ENCODE measurements around the gene NUP93. TPM values are rescaled to one million over a fixed set of nuclear protein-coding genes. Genes with fewer than 3 reads are reported as not detected.

Gene NUP93
- total and polyA plus RNA-seq, 2 experiments from 2014 or later: 139 to 187 TPM

DNA sequence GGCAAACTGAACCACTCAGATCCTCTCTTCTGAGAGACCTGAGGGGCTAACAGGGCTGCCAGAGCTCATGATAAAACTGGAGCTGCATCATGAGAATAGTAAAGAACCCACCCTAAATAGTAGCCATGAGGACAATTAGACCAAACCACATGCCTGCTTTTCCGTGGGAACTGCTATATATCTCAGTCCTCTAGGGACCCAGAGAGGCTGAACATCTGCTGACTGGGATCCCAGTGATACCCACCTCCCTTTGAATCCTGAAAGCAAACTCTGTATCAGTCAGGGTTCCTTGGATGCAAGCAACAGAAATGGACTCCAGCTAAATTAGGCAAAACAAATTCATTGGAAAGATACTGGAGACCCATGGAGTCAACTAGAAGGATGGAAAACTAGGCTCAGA, 41.2 kb upstream of the NUP93 start:
- H3K9me2 ChIP-seq (ENCODE audit: insufficient read depth): no peaks in the 10 kb centered on the region
- H3K27me3 ChIP-seq (ENCODE audit: insufficient read depth): no peaks in the 10 kb centered on the region
- H3K4me1 ChIP-seq (ENCODE audit: insufficient read depth): peaks cover 7% of the 10 kb centered on the region; the same call in 1 of the 2 replicates
- TF ChIP-seq EZH2phosphoT487 (IDR thresholded peaks at IDR 0.05; ENCODE audit: unreplicated experiment) (no peak), JUNB (IDR thresholded peaks at IDR 0.05; ENCODE audit: unreplicated experiment) (no peak), POLR2AphosphoS5 (IDR thresholded peaks at IDR 0.05; ENCODE audit: low read depth) (no peak), EZH2 (IDR thresholded peaks at IDR 0.05; ENCODE audit: low read depth, unreplicated experiment) (no peak), ZNF331 (CRISPR knock-in tag; IDR thresholded peaks at IDR 0.05; ENCODE audit: low read depth) (no peak), CREB1 (CRISPR knock-in tag; IDR thresholded peaks at IDR 0.05; ENCODE audit: low read depth) (no peak), STAT1 (IDR thresholded peaks at IDR 0.05; ENCODE audit: unreplicated experiment) (no peak), NANOG (IDR thresholded peaks at IDR 0.05; ENCODE audit: borderline replicate concordance) (no peak), ZNF114 (CRISPR knock-in tag; IDR thresholded peaks at IDR 0.05) (no peak)
- TF ChIP-seq, protein P1, sequence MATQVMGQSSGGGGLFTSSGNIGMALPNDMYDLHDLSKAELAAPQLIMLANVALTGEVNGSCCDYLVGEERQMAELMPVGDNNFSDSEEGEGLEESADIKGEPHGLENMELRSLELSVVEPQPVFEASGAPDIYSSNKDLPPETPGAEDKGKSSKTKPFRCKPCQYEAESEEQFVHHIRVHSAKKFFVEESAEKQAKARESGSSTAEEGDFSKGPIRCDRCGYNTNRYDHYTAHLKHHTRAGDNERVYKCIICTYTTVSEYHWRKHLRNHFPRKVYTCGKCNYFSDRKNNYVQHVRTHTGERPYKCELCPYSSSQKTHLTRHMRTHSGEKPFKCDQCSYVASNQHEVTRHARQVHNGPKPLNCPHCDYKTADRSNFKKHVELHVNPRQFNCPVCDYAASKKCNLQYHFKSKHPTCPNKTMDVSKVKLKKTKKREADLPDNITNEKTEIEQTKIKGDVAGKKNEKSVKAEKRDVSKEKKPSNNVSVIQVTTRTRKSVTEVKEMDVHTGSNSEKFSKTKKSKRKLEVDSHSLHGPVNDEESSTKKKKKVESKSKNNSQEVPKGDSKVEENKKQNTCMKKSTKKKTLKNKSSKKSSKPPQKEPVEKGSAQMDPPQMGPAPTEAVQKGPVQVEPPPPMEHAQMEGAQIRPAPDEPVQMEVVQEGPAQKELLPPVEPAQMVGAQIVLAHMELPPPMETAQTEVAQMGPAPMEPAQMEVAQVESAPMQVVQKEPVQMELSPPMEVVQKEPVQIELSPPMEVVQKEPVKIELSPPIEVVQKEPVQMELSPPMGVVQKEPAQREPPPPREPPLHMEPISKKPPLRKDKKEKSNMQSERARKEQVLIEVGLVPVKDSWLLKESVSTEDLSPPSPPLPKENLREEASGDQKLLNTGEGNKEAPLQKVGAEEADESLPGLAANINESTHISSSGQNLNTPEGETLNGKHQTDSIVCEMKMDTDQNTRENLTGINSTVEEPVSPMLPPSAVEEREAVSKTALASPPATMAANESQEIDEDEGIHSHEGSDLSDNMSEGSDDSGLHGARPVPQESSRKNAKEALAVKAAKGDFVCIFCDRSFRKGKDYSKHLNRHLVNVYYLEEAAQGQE (IDR thresholded peaks at IDR 0.05; ENCODE audit: unreplicated experiment): no peak
- TF ChIP-seq, protein P2, sequence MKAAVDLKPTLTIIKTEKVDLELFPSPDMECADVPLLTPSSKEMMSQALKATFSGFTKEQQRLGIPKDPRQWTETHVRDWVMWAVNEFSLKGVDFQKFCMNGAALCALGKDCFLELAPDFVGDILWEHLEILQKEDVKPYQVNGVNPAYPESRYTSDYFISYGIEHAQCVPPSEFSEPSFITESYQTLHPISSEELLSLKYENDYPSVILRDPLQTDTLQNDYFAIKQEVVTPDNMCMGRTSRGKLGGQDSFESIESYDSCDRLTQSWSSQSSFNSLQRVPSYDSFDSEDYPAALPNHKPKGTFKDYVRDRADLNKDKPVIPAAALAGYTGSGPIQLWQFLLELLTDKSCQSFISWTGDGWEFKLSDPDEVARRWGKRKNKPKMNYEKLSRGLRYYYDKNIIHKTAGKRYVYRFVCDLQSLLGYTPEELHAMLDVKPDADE (IDR thresholded peaks at IDR 0.05): no peak
- TF ChIP-seq, protein P3, sequence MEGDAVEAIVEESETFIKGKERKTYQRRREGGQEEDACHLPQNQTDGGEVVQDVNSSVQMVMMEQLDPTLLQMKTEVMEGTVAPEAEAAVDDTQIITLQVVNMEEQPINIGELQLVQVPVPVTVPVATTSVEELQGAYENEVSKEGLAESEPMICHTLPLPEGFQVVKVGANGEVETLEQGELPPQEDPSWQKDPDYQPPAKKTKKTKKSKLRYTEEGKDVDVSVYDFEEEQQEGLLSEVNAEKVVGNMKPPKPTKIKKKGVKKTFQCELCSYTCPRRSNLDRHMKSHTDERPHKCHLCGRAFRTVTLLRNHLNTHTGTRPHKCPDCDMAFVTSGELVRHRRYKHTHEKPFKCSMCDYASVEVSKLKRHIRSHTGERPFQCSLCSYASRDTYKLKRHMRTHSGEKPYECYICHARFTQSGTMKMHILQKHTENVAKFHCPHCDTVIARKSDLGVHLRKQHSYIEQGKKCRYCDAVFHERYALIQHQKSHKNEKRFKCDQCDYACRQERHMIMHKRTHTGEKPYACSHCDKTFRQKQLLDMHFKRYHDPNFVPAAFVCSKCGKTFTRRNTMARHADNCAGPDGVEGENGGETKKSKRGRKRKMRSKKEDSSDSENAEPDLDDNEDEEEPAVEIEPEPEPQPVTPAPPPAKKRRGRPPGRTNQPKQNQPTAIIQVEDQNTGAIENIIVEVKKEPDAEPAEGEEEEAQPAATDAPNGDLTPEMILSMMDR (conservative IDR thresholded peaks at IDR 0.05; ENCODE audit: low read depth in 2 of 2): no peak
- TF ChIP-seq, protein P4, sequence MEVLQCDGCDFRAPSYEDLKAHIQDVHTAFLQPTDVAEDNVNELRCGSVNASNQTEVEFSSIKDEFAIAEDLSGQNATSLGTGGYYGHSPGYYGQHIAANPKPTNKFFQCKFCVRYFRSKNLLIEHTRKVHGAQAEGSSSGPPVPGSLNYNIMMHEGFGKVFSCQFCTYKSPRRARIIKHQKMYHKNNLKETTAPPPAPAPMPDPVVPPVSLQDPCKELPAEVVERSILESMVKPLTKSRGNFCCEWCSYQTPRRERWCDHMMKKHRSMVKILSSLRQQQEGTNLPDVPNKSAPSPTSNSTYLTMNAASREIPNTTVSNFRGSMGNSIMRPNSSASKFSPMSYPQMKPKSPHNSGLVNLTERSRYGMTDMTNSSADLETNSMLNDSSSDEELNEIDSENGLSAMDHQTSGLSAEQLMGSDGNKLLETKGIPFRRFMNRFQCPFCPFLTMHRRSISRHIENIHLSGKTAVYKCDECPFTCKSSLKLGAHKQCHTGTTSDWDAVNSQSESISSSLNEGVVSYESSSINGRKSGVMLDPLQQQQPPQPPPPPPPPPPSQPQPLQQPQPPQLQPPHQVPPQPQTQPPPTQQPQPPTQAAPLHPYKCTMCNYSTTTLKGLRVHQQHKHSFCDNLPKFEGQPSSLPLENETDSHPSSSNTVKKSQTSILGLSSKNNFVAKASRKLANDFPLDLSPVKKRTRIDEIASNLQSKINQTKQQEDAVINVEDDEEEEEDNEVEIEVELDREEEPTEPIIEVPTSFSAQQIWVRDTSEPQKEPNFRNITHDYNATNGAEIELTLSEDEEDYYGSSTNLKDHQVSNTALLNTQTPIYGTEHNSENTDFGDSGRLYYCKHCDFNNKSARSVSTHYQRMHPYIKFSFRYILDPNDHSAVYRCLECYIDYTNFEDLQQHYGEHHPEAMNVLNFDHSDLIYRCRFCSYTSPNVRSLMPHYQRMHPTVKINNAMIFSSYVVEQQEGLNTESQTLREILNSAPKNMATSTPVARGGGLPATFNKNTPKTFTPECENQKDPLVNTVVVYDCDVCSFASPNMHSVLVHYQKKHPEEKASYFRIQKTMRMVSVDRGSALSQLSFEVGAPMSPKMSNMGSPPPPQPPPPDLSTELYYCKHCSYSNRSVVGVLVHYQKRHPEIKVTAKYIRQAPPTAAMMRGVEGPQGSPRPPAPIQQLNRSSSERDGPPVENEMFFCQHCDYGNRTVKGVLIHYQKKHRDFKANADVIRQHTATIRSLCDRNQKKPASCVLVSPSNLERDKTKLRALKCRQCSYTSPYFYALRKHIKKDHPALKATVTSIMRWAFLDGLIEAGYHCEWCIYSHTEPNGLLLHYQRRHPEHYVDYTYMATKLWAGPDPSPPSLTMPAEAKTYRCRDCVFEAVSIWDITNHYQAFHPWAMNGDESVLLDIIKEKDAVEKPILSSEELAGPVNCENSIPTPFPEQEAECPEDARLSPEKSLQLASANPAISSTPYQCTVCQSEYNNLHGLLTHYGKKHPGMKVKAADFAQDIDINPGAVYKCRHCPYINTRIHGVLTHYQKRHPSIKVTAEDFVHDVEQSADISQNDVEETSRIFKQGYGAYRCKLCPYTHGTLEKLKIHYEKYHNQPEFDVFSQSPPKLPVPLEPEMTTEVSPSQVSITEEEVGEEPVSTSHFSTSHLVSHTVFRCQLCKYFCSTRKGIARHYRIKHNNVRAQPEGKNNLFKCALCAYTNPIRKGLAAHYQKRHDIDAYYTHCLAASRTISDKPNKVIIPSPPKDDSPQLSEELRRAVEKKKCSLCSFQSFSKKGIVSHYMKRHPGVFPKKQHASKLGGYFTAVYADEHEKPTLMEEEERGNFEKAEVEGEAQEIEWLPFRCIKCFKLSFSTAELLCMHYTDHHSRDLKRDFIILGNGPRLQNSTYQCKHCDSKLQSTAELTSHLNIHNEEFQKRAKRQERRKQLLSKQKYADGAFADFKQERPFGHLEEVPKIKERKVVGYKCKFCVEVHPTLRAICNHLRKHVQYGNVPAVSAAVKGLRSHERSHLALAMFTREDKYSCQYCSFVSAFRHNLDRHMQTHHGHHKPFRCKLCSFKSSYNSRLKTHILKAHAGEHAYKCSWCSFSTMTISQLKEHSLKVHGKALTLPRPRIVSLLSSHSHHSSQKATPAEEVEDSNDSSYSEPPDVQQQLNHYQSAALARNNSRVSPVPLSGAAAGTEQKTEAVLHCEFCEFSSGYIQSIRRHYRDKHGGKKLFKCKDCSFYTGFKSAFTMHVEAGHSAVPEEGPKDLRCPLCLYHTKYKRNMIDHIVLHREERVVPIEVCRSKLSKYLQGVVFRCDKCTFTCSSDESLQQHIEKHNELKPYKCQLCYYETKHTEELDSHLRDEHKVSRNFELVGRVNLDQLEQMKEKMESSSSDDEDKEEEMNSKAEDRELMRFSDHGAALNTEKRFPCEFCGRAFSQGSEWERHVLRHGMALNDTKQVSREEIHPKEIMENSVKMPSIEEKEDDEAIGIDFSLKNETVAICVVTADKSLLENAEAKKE (CRISPR knock-in tag; IDR thresholded peaks at IDR 0.05): no peak
- no peak overlapping the region for H3K27ac ChIP-seq (ENCODE audit: low read depth)
- peak; percentile 47; the same call in 2 of the 3 replicates for ATAC-seq
- no peak for DNase-seq (ENCODE audit: low spot score)
- Mint-ChIP-seq H3K27ac (no peak overlapping the region), H3K27me3 (ENCODE audit: insufficient read depth, low read depth, poor library complexity) (peaks cover 15% of the 10 kb centered on the region), H3K9me3 (peaks cover 11% of the 10 kb centered on the region; the same call in 2 of the 3 replicates), H3K4me3 (no peak overlapping the region), H3K36me3 (ENCODE audit: low read depth) (peaks cover 31% of the 10 kb centered on the region), H3K4me1 (peaks cover 15% of the 10 kb centered on the region)
- H2AFZ ChIP-seq: no peak overlapping the region
- H3K4me2 ChIP-seq: no peak overlapping the region
- no peaks in the 10 kb centered on the region for H4K20me1 ChIP-seq (replicated peaks; ENCODE audit: insufficient read depth)
- no peaks in the 10 kb centered on the region for H3F3A ChIP-seq (replicated peaks; ENCODE audit: low read depth)
- H3K4me3 ChIP-seq: no peak overlapping the region
- no peaks in the 10 kb centered on the region for H3K79me2 ChIP-seq (replicated peaks; ENCODE audit: insufficient read depth)
- no peaks in the 10 kb centered on the region for H3K36me3 ChIP-seq (ENCODE audit: insufficient read depth)

All from GM23338 (cell line).